Kidney (tissue), 14 donors: ENCODE measurements around the gene ASS1. TPM values are rescaled to one million over a fixed set of nuclear protein-coding genes. Genes with fewer than 3 reads are reported as not detected.

ENCODE experiments used
- DNase-seq, 5 donors: peaks; one replicate each; pipeline ENCODE4 v3.0.0-alpha.2; 2013 to 2020
- FAIRE-seq: peaks from 2 replicates; lab custom pipeline; 2012; peaks lifted over from hg19 to GRCh38; lab: Jason Lieb, UNC
- H3K27ac ChIP-seq, 2 donors: one replicate each; pipeline ENCODE4 v1.7.0; 2013; ENCODE audit warnings: low read depth in 2 of 2, low read length in 2 of 2, inconsistent platforms in 1 of 2
- H3K27me3 ChIP-seq: one replicate; pipeline ENCODE4 v1.7.1; 2013; ENCODE audit warnings: low read length, inconsistent platforms; ENCODE audit not compliant: control insufficient read depth, insufficient read depth
- H3K36me3 ChIP-seq, 3 donors: one replicate each; pipeline versions ENCODE4 v1.7.0 to v1.7.1; 2013; ENCODE audit warnings: low read length in 3 of 3, control low read depth in 1 of 3, inconsistent platforms in 1 of 3; ENCODE audit not compliant: insufficient read depth in 3 of 3, control insufficient read depth in 2 of 3
- H3K4me1 ChIP-seq, 3 donors: one replicate each; pipeline versions ENCODE4 v1.7.0 to v1.7.1; 2013; ENCODE audit warnings: low read length in 3 of 3, inconsistent platforms in 1 of 3, low read depth in 1 of 3; ENCODE audit not compliant: control insufficient read depth in 2 of 3, insufficient read depth in 2 of 3
- H3K4me3 ChIP-seq, 3 donors: one replicate each; pipeline versions ENCODE4 v1.7.0 to v1.8.1; 2013; ENCODE audit warnings: low read length in 3 of 3, control low read depth in 1 of 3, inconsistent platforms in 1 of 3
- H3K9ac ChIP-seq, 3 donors: one replicate each; pipeline versions ENCODE4 v1.7.0 to v1.7.1; 2013; ENCODE audit warnings: low read length in 3 of 3, control low read depth in 1 of 3, inconsistent platforms in 1 of 3
- H3K9me3 ChIP-seq, 3 donors: one replicate each; pipeline versions ENCODE4 v1.7.0 to v1.7.1; 2013; ENCODE audit warnings: low read length in 3 of 3, control low read depth in 1 of 3, inconsistent platforms in 1 of 3; ENCODE audit not compliant: control insufficient read depth in 2 of 3, insufficient read depth in 1 of 3
- intact Hi-C: fragments of 100-400 bp; cut with DNase I; formaldehyde crosslinking; loops from one replicate; pipeline ENCODE4 v1.11.1; 2022
- polyA plus RNA-seq: library from polyadenylated mRNA; stranded (reverse); fragments of 350-450 nt; fragmentation: Illumina TruSeq; extraction: RNeasy Lipid Tissue Mini Kit (QIAGEN cat#74804); gene quantifications from one replicate; pipeline ENCODE4 v1.2.3, GENCODE V29; 2014; ENCODE audit warnings: low read depth, low replicate concordance; ENCODE audit not compliant: insufficient read depth
- total RNA-seq: library from RNA; stranded (reverse); fragmentation: NEBNext Ultra II Directional; extraction: Animal tissue kit (Norgen Biotek cat#: 25700); gene quantifications from one replicate; pipeline ENCODE4 v1.2.1, GENCODE V29; 2021
- TF ChIP-seq, protein P1 (sequence below): IDR thresholded peaks from 3 replicates; pipeline ENCODE4 v1.5.1; 2012; ENCODE audit warnings: mild to moderate bottlenecking, moderate library complexity, borderline replicate concordance; ENCODE audit not compliant: insufficient read depth; ENCODE audit errors: extremely low read depth
- donor health status: control.
- donor health status: control.
- donor health status: control.
- donor health status: control.
- donor health status: control.
- donor health status: DM: yes; HTN: yes; CAD: no.
- donor health status: Normal renal cell carcinoma (clear cell type).

ASS1 gene
- total and polyA plus RNA-seq, 2 donors from 2014 or later = 124 to 1,185 TPM

- intact Hi-C loops = no loop called here
- H3K4me3 ChIP-seq = no peak overlapping the region
- no peaks in the 10 kb centered on the region for H3K4me1 ChIP-seq
- DNase-seq (no peak), FAIRE-seq (no peak)
- no peak overlapping the region for H3K27ac ChIP-seq
- TF ChIP-seq, protein P1, sequence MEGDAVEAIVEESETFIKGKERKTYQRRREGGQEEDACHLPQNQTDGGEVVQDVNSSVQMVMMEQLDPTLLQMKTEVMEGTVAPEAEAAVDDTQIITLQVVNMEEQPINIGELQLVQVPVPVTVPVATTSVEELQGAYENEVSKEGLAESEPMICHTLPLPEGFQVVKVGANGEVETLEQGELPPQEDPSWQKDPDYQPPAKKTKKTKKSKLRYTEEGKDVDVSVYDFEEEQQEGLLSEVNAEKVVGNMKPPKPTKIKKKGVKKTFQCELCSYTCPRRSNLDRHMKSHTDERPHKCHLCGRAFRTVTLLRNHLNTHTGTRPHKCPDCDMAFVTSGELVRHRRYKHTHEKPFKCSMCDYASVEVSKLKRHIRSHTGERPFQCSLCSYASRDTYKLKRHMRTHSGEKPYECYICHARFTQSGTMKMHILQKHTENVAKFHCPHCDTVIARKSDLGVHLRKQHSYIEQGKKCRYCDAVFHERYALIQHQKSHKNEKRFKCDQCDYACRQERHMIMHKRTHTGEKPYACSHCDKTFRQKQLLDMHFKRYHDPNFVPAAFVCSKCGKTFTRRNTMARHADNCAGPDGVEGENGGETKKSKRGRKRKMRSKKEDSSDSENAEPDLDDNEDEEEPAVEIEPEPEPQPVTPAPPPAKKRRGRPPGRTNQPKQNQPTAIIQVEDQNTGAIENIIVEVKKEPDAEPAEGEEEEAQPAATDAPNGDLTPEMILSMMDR = no peak
- H3K36me3 ChIP-seq = no peaks in the 10 kb centered on the region
- H3K27me3 ChIP-seq = no peaks in the 10 kb centered on the region
- no peak overlapping the region for H3K9ac ChIP-seq
- no peaks in the 10 kb centered on the region for H3K9me3 ChIP-seq
Observed at GRCh38 chr9:130406278-130406895, 38.4 kb upstream of the ASS1 start.

DNA sequence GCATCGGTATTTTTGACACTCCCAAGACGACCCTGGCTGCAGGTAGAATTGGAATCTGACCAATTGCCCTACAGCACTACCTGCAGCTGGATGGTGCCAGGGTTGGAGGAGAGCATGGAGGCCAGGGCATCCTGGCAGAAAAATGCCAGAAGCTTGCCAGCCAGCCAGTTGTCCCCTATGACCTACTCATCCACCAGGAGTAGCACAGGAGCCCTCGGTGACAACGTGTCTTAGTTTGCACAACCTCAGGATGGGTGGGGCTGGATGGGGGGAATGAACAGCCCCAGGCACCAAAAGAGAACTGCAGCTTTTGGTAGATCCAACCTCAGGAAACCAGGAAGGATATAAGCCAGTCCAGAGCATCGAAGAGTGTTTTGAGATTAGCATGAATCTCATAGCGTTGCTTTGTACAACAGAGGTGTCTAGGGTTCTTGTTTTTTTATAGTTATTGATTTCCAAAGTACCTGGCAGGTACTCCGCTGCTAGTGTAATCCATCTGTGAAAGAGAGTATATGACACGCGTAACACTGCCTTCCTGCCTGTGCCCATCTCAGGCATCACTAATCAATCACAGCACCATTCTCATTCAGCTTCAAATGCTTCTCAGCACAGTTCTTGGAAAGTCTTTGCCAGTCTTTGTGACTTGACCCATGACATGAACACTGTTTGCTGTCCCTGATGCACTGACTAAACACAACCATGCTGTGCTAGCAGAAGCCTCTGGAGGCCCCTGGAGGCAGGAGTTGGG, 36.7 kb upstream of the ASS1 start:
- DNase-seq (no peak), FAIRE-seq (no peak)
- Histone ChIP-seq H3K4me1 (no peaks in the 10 kb centered on the region), H3K27ac (no peak overlapping the region), H3K9me3 (no peaks in the 10 kb centered on the region), H3K9ac (no peak overlapping the region), H3K27me3 (no peaks in the 10 kb centered on the region), H3K36me3 (no peaks in the 10 kb centered on the region), H3K4me3 (no peak overlapping the region)
- TF ChIP-seq, protein P1 = no peak
- intact Hi-C loops = no loop called here

- intact Hi-C loops = no loop called here
- Histone ChIP-seq H3K4me1 (no peaks in the 10 kb centered on the region), H3K4me3 (no peak overlapping the region), H3K36me3 (no peaks in the 10 kb centered on the region), H3K27me3 (no peaks in the 10 kb centered on the region), H3K9ac (no peak overlapping the region), H3K27ac (no peak overlapping the region), H3K9me3 (no peaks in the 10 kb centered on the region)
- DNase-seq = no peak
- TF ChIP-seq, protein P1 = peak; percentile 19
- no peak for FAIRE-seq
Observed at GRCh38 chr9:130408669-130409068, 36.1 kb upstream of the ASS1 start.
